Measurements from ENCODE around the gene PTGDR.

Gene PTGDR

GRCh38 chr14:52265253-52265652 is 2.2 kb upstream of the PTGDR start:
- DNase-seq (ENCODE audit: low read depth in 3 of 3), result no peak

GRCh38 chr14:52266179-52266578 is 1.3 kb upstream of the PTGDR start:
- no peak for DNase-seq (ENCODE audit: low read depth in 3 of 3)

- DNase-seq (ENCODE audit: low read depth in 3 of 3), result no peak
These were observed 716 bp upstream of the PTGDR start for GRCh38 chr14:52266782-52267181.

DNA sequence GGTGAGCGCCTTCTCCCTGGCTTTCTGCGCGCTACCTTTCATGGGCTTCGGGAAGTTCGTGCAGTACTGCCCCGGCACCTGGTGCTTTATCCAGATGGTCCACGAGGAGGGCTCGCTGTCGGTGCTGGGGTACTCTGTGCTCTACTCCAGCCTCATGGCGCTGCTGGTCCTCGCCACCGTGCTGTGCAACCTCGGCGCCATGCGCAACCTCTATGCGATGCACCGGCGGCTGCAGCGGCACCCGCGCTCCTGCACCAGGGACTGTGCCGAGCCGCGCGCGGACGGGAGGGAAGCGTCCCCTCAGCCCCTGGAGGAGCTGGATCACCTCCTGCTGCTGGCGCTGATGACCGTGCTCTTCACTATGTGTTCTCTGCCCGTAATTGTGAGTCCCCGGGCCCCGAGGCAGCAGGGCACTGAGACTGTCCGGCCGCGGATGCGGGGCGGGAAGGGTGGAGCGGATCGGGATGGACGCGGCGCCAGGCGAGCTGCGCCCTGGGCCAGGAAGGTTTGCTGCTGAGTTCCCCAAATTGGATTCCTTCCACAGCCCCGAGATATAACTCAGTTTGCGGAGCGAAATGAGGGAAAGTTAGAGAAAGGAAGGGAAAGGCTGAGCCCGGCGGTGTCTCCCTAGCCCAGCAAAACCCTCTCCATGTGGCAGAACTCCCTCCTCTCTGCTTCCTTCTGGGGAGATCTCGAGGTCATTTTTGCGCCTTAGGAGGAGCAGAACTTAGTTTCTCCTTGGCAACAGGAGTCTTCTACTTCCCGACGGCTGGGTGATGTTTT is 972 bp downstream of the PTGDR start:
- no peak for DNase-seq (ENCODE audit: low read depth in 3 of 3)

DNA sequence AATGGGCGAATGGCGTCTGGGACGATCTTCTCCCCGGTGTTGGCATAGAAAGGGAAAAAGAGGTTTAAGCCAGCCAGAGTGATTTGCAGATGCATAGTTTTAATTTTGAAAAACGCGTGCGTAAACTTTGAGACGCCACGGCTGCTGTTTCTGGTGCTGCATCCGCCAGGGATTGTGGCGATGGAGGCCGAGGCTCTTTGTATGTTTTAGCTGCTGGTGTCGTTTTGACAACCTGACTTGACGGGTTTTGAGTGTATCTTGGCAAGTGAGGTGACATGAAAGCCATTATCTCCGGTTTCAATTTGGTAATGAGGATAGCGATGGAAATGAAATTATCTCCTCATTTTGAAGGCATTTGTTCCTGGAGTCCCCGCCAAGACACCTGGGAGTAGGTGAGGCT is 1.6 kb downstream of the PTGDR start:
- no peak for DNase-seq (ENCODE audit: low read depth in 3 of 3)

DNA sequence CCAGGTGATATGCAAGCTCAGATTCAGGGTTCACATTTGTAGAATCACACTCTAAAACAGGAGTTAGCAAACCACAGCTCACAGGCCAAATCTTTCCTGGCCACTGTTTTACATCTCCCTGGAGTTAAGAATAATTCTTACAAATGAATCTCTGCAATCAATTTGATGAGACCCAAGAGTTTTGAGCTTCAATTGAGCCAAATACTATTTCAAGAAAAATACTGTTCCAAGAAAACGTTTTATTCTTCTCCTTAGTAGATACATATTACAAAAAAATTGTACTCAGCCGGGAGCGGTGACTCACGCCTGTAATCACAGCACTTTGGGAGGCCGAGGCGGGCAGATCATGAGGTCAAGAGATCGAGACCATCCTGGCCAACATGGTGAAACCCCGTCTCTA is 2.5 kb downstream of the PTGDR start:
- DNase-seq (ENCODE audit: low read depth in 3 of 3), result no peak

GRCh38 chr14:52271538-52271937 is 4.0 kb downstream of the PTGDR start:
- DNase-seq (ENCODE audit: low read depth in 3 of 3), result no peak

DNA sequence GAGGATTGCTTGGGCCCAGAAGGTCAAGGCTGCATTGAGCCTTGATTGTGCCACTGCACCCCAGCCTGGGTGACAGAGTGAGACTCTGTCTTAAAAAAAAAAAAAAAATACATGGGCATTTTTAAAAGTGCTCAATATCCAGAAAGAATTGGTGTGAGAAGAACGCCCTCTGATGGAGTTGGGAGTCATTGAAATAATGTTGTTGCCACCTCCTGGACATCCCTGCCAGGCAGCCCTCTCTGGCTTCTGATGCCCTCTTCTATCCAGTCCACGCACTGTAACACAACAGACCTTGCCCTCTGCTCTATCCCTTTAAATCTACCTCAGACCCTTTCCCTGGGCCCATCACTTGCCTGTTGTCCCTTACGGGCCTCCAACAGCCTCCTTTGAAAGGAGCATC is 4.9 kb downstream of the PTGDR start:
- no peak for DNase-seq (ENCODE audit: low read depth in 3 of 3)

GRCh38 chr14:52275372-52275771 is 7.9 kb downstream of the PTGDR start:
- no peak for DNase-seq (ENCODE audit: low read depth in 3 of 3)

DNA sequence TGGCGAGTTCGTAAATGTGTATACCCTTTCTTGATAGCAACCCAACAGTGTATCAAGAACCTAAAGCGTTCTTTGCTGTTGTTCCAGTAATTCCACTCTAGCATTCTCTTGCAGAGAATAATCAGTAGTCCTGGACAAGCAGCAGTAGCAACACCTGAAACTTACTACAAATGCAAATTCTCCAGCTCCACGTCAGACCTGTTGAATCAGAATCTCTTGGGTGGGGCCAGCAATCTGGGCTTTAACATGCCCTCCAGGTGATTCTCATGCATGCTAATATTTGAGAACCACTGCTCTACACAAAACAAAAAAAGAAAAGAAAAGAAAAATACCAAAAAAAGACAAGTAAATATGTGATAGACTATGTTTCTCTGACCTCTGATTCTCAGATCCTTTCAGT is 10.1 kb downstream of the PTGDR start:
- DNase-seq (ENCODE audit: low read depth in 3 of 3), result no peak

- DNase-seq (ENCODE audit: low read depth in 3 of 3), result no peak
These were observed 11.9 kb downstream of the PTGDR start for GRCh38 chr14:52279408-52279807.

DNA sequence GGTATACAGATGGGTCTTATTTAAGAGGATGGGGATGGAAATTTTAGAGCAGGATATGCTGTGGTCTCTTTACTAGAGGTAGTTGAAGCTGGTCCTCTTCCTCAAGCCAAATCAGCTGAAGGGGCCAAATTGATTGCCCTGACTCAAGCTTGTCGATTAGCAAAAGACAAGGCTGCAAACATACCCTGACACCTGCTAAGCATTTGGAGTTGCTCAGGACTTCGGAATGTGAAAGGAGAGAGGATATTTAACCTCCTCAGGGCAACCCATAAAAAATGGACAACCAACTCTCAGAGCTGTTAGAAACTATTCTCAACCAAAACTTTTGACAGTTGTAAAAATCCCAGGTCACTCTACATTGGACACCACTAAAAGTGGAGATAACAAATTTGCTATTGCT is 15.6 kb downstream of the PTGDR start:
- DNase-seq (ENCODE audit: low read depth in 3 of 3), result no peak

GRCh38 chr14:52286661-52287649 is 19.5 kb downstream of the PTGDR start:
- DNase-seq (ENCODE audit: low read depth in 3 of 3), result no peak

DNA sequence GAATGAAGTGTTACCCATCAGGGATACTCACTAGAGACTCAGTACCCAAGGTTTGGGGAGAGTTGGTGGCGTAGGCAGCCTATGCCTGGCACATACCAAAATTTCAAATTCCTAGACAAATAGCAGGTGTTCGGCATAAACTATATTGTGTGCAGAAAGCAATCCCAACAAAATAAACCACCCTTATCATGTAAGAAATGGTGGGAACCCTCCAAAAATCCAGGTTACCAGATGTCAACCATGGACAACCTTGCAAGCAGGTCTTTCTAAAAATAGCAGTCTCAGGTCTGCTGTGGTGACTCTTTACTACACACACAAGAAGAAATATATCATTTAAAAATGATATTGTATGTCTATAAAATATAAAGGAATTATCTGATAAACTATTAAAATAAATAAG is 28.9 kb downstream of the PTGDR start:
- no peak for DNase-seq (ENCODE audit: low read depth in 3 of 3)

GRCh38 chr14:52298795-52299194 is 31.3 kb downstream of the PTGDR start:
- no peak for DNase-seq (ENCODE audit: low read depth in 3 of 3)

DNA sequence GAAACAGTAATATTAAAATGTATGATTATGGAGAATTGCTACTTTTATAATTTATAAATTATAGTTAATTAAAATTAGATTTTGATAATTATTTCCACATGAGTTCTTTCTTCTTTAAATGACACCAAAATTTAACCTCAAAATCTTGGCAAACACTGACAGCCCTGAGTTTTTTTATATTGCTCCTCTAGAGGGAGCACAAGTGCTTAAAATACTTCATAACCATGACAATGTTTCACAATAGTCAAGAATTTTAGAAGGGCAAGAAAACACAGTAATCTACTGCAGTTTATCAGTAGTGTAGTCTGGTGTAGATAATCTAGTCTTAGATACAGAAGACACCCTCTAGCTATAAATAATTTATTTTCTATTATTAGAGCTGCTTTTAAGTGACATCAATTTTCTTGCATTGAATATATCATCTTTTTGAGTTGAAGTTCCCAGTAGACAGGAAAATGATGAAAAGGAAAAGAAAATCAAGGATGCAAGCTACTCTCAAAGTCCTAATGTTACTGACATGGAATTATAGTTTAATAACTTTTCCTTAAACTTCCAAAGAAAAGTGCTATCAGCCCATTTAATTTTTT is 32.3 kb downstream of the PTGDR start:
- no peak for DNase-seq (ENCODE audit: low read depth in 3 of 3)

GRCh38 chr14:52303236-52303635 is 35.7 kb downstream of the PTGDR start:
- no peak for DNase-seq (ENCODE audit: low read depth in 3 of 3)

DNA sequence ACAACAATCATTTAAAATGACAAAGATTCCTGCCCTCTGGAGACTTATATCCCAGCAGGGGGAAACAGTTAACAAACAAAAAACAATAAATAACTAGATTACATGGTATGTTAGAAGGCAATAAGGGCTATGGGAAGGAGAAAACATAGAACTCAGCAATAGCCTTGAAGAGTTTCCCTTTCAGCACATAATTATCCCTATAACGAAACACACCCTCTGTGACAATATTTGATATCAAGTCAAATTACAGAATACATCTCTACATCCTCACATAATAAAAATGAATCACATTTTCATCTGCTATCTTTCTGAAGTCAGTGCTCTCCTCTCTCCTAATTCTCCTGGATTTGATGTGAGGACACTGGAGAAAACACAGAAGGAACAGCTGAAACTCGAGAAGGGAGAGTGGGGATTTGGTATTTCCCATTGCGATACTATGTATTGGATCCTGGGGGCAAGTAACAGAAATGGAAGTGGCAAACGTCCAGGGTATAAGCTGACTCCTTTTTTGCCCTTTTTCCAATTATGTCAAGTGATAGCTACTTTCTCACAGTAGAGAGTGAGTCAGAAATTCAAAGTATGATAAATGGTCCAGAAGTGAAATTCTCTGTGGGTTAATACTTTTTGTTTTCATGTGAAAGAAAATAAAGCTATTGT is 36.9 kb downstream of the PTGDR start:
- no peak for DNase-seq (ENCODE audit: low read depth in 3 of 3)

- DNase-seq (ENCODE audit: low read depth in 3 of 3), result no peak
These were observed 37.5 kb downstream of the PTGDR start for GRCh38 chr14:52305014-52305413.

GRCh38 chr14:52307376-52307775 is 39.9 kb downstream of the PTGDR start:
- DNase-seq (ENCODE audit: low read depth in 3 of 3), result no peak

- no peak for DNase-seq (ENCODE audit: low read depth in 3 of 3)
These were observed 40.4 kb downstream of the PTGDR start for GRCh38 chr14:52307905-52308304.

DNA sequence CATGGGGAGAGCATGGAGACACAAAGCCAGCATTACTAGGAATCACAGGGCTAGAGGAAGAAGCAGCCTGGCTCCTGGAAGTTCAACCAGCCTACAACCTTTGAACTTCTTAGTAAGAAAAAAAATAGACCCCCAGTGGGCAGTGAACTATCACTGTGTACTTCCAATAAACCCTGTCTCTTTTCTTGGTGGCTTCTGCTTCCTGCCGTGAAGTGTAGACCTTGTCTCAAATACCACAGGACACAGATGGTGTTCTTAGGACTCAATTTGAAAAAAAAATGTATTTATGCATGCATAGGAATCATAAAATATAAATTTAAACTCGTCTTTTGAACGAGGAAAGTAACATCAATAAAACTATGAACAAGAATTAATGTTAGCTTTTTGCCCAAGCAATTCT is 43.0 kb downstream of the PTGDR start:
- no peak for DNase-seq (ENCODE audit: low read depth in 3 of 3)
